ENCODE results near the gene ITPR2.
"Not testable (repeated sequence)": the region's sequence is repeated elsewhere in the genome, so short reads cannot be mapped to it uniquely, and the experiment has no call there.

The ITPR2 gene

GRCh38 chr12:26735249-26735639, 97.8 kb downstream of the ITPR2 start:
- TF ChIP-seq CTCF (IDR thresholded peaks at IDR 0.05) = no peak
- Histone ChIP-seq H3K36me3 (no peaks in the 10 kb centered on the region), H3K4me1 (peaks cover 0 to 6% (median 0%) of the 10 kb centered on the region in 4 donors), H3K27ac (no peak overlapping the region), H3K27me3 (no peaks in the 10 kb centered on the region), H3K9me3 (no peaks in the 10 kb centered on the region), H3K4me3 (no peak overlapping the region)
- intact Hi-C loops (cut with DNase I; ENCODE audit: low total_unique reads) = no loop called here
- no peak for DNase-seq

- H3K9me3 ChIP-seq = no peaks in the 10 kb centered on the region
- peaks cover 0 to 6% (median 0%) of the 10 kb centered on the region in 4 donors for H3K4me1 ChIP-seq
These were observed 98.3 kb downstream of the ITPR2 start for GRCh38 chr12:26734510-26735248.

GRCh38 chr12:26732005-26732908, 100.7 kb downstream of the ITPR2 start:
- intact Hi-C loops (cut with DNase I; ENCODE audit: low total_unique reads) = no loop called here
- peaks cover 0 to 6% (median under 1%) of the 10 kb centered on the region in 4 donors for H3K4me1 ChIP-seq

More at GRCh38 chr12:26734510-26735248, 98.3 kb downstream of the ITPR2 start:
- Histone ChIP-seq H3K27me3 (no peaks in the 10 kb centered on the region), H3K36me3 (no peaks in the 10 kb centered on the region), H3K27ac (no peak overlapping the region), H3K4me3 (no peak overlapping the region)
- intact Hi-C loops (cut with DNase I; ENCODE audit: low total_unique reads) = no loop called here
- TF ChIP-seq CTCF (IDR thresholded peaks at IDR 0.05) = no peak
- no peak for DNase-seq

GRCh38 chr12:26730481-26731350, 102.3 kb downstream of the ITPR2 start:
- H3K27ac ChIP-seq = no peak overlapping the region

More at GRCh38 chr12:26732005-26732908, 100.7 kb downstream of the ITPR2 start:
- TF ChIP-seq CTCF (IDR thresholded peaks at IDR 0.05) = no peak
- no peaks in the 10 kb centered on the region for H3K9me3 ChIP-seq
- no peak overlapping the region for H3K4me3 ChIP-seq
- no peaks in the 10 kb centered on the region for H3K36me3 ChIP-seq
- no peak overlapping the region for H3K27ac ChIP-seq
- no peaks in the 10 kb centered on the region for H3K27me3 ChIP-seq
- DNase-seq = no peak

GRCh38 chr12:26729137-26729671, 103.8 kb downstream of the ITPR2 start:
- intact Hi-C loops (cut with DNase I; ENCODE audit: low total_unique reads); H3K27me3 ChIP-seq; H3K9me3 ChIP-seq; H3K36me3 ChIP-seq; DNase-seq; H3K4me3 ChIP-seq; H3K4me1 ChIP-seq; H3K27ac ChIP-seq: not testable (repeated sequence)

More at GRCh38 chr12:26730481-26731350, 102.3 kb downstream of the ITPR2 start:
- no peak for TF ChIP-seq CTCF (IDR thresholded peaks at IDR 0.05)
- no peaks in the 10 kb centered on the region for H3K9me3 ChIP-seq
- no peaks in the 10 kb centered on the region for H3K27me3 ChIP-seq
- peaks cover 0 to 6% (median 3%) of the 10 kb centered on the region in 4 donors for H3K4me1 ChIP-seq
- no peaks in the 10 kb centered on the region for H3K36me3 ChIP-seq
- H3K4me3 ChIP-seq = no peak overlapping the region
- intact Hi-C loops (cut with DNase I; ENCODE audit: low total_unique reads) = no loop called here
- DNase-seq = no peak

Measured in tibial artery (tissue), 4 donors.